Tibial nerve (tissue), 4 donors: ENCODE results near the gene MICAL2.

Experiments
- EP300 ChIP-seq, 2 donors: sonication (generic); formaldehyde crosslinking; IDR thresholded peaks; one replicate each; pipeline ENCODE4 v1.6.1; 2017; ENCODE audit warnings: antibody characterized with exemption in 2 of 2, mild to moderate bottlenecking in 1 of 2
- POLR2A ChIP-seq, 2 donors: fragments of 450-650 bp; IDR thresholded peaks; one replicate each; pipeline ENCODE4 v1.6.1; 2017; ENCODE audit warnings: antibody characterized with exemption in 2 of 2, mild to moderate bottlenecking in 2 of 2, moderate library complexity in 2 of 2
- TF ChIP-seq, protein P1 (sequence below), 5 experiments: fragments of 200-600 bp in 3 of 5; fragments of 450-650 bp in 2 of 5; sonication (generic) in 3 of 5; IDR thresholded peaks; one replicate each; pipeline ENCODE4 v1.5.1; 2016 to 2019; ENCODE audit warnings: antibody characterized with exemption in 5 of 5, mild to moderate bottlenecking in 3 of 5, moderate library complexity in 2 of 5

- TF ChIP-seq, protein P1, sequence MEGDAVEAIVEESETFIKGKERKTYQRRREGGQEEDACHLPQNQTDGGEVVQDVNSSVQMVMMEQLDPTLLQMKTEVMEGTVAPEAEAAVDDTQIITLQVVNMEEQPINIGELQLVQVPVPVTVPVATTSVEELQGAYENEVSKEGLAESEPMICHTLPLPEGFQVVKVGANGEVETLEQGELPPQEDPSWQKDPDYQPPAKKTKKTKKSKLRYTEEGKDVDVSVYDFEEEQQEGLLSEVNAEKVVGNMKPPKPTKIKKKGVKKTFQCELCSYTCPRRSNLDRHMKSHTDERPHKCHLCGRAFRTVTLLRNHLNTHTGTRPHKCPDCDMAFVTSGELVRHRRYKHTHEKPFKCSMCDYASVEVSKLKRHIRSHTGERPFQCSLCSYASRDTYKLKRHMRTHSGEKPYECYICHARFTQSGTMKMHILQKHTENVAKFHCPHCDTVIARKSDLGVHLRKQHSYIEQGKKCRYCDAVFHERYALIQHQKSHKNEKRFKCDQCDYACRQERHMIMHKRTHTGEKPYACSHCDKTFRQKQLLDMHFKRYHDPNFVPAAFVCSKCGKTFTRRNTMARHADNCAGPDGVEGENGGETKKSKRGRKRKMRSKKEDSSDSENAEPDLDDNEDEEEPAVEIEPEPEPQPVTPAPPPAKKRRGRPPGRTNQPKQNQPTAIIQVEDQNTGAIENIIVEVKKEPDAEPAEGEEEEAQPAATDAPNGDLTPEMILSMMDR (IDR thresholded peaks at IDR 0.05) = no peak
- TF ChIP-seq POLR2A (IDR thresholded peaks at IDR 0.05) (no peak), EP300 (IDR thresholded peaks at IDR 0.05) (no peak)
Measured at GRCh38 chr11:12168114-12168513, 57.7 kb downstream of the MICAL2 start.
